ENCODE results near the gene LARGE1.

DNA sequence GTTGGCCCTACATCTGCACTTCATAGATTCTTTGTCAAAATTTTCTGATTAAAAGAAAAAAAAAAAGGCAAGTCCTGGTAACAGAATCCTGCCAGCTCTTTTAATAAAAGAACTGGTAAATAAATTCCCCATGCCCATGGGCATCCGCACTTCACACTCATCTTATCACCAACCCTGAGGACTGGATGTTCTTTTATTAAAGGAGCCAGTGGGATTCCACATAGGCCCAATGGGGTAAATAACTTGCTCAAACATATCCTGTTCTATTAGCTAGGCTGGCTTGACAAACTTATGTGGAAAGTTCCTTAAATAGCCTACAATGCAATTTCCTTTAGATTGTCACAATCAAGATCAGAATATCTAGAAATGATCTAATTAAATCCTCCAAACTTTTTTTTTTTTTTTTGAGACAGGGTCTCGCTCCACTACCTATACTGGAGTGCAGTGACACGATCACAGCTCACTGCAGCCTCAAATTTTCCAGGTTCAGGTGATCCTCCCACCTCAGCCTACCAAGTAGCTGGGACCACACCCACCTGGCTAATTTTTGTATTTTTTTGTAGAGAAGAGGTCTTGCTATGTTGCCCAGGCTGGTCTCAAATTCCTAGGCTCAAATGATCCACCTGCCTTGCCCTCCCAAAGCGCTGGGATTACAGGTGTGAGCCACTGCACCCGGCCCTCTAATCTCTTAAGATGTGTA, 380.9 kb downstream of the LARGE1 start:
- TF ChIP-seq, protein P1, sequence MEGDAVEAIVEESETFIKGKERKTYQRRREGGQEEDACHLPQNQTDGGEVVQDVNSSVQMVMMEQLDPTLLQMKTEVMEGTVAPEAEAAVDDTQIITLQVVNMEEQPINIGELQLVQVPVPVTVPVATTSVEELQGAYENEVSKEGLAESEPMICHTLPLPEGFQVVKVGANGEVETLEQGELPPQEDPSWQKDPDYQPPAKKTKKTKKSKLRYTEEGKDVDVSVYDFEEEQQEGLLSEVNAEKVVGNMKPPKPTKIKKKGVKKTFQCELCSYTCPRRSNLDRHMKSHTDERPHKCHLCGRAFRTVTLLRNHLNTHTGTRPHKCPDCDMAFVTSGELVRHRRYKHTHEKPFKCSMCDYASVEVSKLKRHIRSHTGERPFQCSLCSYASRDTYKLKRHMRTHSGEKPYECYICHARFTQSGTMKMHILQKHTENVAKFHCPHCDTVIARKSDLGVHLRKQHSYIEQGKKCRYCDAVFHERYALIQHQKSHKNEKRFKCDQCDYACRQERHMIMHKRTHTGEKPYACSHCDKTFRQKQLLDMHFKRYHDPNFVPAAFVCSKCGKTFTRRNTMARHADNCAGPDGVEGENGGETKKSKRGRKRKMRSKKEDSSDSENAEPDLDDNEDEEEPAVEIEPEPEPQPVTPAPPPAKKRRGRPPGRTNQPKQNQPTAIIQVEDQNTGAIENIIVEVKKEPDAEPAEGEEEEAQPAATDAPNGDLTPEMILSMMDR (conservative IDR thresholded peaks at IDR 0.05; ENCODE audit: low read depth, low read length), result no peak
- TF ChIP-seq EZH2 (IDR thresholded peaks at IDR 0.05; ENCODE audit: low read length, unreplicated experiment) (no peak), EZH2phosphoT487 (IDR thresholded peaks at IDR 0.05; ENCODE audit: borderline replicate concordance, low read length) (no peak)
